Left ventricle myocardium inferior (tissue), 1 donor: ENCODE results near the gene CNPPD1. TPM values are rescaled to one million over a fixed set of nuclear protein-coding genes. Genes with fewer than 3 reads are reported as not detected.
A peak's percentile ranks its signal among the peaks of the same experiment; 100 is the strongest.

Source experiments
- DNase-seq: peaks from one replicate; pipeline ENCODE4 v3.0.0-alpha.2; 2020
- H3K27ac ChIP-seq: fragments of 200-600 bp; replicated peaks from 2 replicates; pipeline ENCODE4 v1.8.0; 2021
- H3K27me3 ChIP-seq: fragments of 200-600 bp; 2 replicates; pipeline ENCODE4 v1.8.0; 2021; ENCODE audit warnings: low read depth
- H3K36me3 ChIP-seq: fragments of 200-600 bp; 2 replicates; pipeline ENCODE4 v1.8.0; 2021
- H3K4me1 ChIP-seq: fragments of 200-600 bp; 2 replicates; pipeline ENCODE4 v1.8.0; 2021
- H3K4me3 ChIP-seq: fragments of 200-600 bp; 2 replicates; pipeline ENCODE4 v1.8.0; 2021; ENCODE audit warnings: mild to moderate bottlenecking, moderate library complexity
- H3K9me3 ChIP-seq: fragments of 200-600 bp; replicated peaks from 2 replicates; pipeline ENCODE4 v1.8.0; 2021
- intact Hi-C: fragments of 100-400 bp; cut with micrococcal nuclease; formaldehyde crosslinking; loops from one replicate; pipeline ENCODE4 v1.11.0; 2022
- total RNA-seq: library from RNA; stranded (reverse); fragmentation: NEBNext Ultra II Directional; extraction: Animal tissue kit (Norgen Biotek cat#: 25700); gene quantifications from one replicate; pipeline ENCODE4 v1.2.1, GENCODE V29; 2021
- TF ChIP-seq, protein P1 (sequence below): fragments of 200-600 bp; IDR thresholded peaks from 2 replicates; pipeline ENCODE4 v1.8.0; 2021; ENCODE audit warnings: antibody characterized with exemption, mild to moderate bottlenecking, borderline replicate concordance
- donor health status: DM: no; HTN: yes; CAD: no; lungs with severe emphysema.

The CNPPD1 gene
- total RNA-seq, 1 donor from 2014 or later: 58.1 TPM

DNA sequence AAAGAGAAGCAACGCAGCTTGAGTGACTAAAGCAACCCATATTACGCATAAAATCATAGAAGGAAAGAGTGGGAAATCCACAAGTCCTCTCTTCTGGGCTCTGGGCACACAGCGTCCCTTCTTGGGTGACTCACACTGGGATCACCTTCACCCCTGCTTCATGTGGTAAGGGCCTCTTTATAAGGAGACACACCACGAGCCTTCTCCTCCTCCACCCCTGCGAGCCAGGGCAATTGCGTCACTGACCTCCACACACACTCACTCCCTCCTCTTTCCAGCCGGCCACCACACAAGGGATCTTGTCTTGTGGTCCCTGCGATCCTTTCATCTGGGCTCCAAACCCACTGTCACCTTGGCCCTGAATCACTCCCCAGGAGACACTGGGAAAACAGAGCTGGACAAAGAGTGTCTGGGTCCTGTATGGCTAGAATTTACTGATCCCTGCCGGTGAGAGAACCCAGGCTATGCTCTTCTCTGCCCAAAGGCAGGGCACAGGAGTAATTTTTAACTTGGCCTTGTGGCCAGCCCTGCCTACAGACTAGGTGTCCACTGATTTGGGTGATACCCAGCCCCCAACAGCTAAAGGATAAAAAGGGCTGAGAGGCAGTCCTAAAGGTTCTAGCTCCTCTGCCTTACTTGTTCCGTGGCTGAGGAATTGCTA is 51.4 kb downstream of the CNPPD1 start:
- no peak overlapping the region for H3K4me3 ChIP-seq
- intact Hi-C loops: loop anchor here (10.0 kb wide), 1 partner anchor 61 kb away; the partner anchor contains the start of gene IHH
- H3K36me3 ChIP-seq: no peaks in the 10 kb centered on the region
- peaks cover 37% of the 10 kb centered on the region for H3K4me1 ChIP-seq
- DNase-seq: peak; percentile 22
- no peaks in the 10 kb centered on the region for H3K9me3 ChIP-seq
- TF ChIP-seq, protein P1, sequence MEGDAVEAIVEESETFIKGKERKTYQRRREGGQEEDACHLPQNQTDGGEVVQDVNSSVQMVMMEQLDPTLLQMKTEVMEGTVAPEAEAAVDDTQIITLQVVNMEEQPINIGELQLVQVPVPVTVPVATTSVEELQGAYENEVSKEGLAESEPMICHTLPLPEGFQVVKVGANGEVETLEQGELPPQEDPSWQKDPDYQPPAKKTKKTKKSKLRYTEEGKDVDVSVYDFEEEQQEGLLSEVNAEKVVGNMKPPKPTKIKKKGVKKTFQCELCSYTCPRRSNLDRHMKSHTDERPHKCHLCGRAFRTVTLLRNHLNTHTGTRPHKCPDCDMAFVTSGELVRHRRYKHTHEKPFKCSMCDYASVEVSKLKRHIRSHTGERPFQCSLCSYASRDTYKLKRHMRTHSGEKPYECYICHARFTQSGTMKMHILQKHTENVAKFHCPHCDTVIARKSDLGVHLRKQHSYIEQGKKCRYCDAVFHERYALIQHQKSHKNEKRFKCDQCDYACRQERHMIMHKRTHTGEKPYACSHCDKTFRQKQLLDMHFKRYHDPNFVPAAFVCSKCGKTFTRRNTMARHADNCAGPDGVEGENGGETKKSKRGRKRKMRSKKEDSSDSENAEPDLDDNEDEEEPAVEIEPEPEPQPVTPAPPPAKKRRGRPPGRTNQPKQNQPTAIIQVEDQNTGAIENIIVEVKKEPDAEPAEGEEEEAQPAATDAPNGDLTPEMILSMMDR: no peak
- no peak overlapping the region for H3K27ac ChIP-seq
- no peaks in the 10 kb centered on the region for H3K27me3 ChIP-seq

DNA sequence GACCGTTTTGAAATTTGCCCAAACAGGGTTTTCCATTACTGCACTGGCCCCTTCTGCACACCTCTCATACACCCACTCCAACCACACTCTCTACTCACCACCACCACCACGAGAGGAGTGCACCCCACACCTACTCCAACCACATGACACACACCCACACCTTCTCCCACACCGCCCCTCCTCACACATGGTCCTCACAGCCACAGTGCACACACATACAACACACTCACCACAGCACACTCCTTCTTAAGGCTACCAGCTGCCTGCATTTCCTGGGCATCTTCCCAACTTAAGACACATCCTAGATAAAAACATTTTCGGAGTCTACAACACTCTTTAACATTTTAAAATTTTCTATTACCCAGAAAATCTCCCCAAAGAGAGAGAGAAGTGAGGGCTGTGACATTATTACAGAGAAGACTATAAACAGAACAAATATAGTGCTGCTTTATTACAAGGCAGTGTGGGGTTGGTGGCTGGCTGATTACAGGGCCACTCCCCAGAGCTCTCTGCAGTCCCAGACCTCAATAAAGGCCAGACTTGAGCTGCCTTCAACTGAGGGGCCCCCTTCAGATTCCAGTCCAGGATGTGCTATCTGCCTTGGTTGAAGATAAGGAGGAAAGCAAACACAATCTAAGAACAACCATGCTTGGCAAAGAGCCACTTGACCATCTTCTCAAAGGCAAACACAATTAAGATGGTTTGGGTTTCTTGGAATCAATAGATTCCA is 52.2 kb downstream of the CNPPD1 start:
- Histone ChIP-seq H3K36me3 (no peaks in the 10 kb centered on the region), H3K27ac (no peak overlapping the region), H3K4me1 (peaks cover 37% of the 10 kb centered on the region), H3K9me3 (no peaks in the 10 kb centered on the region), H3K4me3 (no peak overlapping the region), H3K27me3 (no peaks in the 10 kb centered on the region)
- intact Hi-C loops: loop anchor here (10.0 kb wide), 1 partner anchor 60 kb away; the partner anchor contains the start of gene IHH
- no peak for DNase-seq
- TF ChIP-seq, protein P1: no peak

DNA sequence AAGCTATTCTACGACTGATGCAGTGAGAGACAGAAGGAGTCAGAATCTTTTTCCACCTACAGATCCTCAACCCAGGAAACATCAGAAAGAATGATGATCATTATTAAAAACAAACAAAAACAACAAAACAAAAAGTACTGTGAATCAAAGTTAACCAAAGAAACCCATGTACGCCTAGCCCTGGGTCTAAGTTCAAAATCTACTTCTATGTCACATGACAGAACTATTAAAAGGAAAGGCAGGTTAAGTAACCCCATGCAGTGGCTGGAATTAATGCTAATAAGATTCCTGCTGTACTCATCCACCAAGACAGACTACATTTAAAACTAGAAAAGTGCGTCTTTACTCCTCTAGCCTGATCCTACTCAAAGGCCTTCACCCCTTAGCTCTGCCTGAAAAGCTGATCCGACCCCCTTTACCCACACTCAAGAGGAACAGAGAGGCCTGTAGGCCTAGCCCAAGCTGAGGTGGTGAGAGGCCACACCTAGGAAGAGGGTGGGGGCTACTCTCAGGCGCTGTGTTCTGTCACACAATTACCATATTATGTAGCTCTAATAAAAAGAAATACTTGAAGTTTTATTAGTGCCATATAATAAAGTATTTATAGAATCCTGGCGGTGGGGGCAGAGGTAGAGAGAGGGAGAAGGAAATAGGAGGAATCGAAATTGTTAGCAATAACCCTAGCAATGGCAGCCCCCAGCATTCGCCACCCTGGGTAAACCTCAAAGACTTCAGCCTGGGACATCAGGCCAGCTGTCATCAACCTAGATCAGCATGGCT is 53.2 kb downstream of the CNPPD1 start:
- Histone ChIP-seq H3K4me3 (no peak overlapping the region), H3K27me3 (peaks cover 2% of the 10 kb centered on the region), H3K36me3 (no peaks in the 10 kb centered on the region), H3K9me3 (no peaks in the 10 kb centered on the region), H3K4me1 (peaks cover 41% of the 10 kb centered on the region), H3K27ac (no peak overlapping the region)
- DNase-seq: no peak
- TF ChIP-seq, protein P1: no peak
- intact Hi-C loops: loop anchor here (10.0 kb wide), 1 partner anchor 59 kb away; the partner anchor contains the start of gene IHH

DNA sequence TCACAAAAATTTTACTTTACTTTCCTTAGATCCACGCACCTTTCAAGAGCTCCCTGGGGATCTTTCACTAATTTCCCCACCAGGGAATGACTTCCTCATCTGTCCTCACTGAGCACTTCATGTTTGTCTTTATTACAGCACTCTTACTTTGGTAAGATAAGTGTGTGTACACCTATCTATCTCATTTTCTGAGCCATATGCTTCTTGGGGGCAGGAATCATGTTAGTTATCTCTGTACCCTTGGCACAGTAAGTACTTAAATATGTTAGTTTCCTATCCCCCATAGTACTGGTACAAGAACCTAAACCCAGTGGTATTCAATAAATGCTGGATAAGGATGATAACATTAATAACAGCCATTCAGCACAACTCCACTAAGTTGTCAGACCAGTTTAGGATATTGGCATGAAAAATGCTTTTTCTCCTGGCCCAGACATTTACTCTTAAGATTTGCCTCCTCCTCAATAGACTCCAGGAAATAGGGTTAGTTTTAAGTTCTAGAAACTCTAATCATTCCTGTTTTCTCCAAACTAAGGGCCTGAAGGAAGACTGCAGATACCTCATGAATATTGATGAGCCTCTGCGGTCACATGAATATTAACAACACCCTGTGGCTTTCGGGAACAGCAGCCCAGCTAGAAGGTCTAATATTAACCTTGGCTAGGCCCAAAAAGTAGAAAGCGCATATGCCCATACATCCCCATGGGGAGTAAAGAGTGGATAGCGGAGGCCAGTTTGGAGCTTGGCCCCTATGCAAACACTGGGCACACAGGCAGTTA is 54.3 kb downstream of the CNPPD1 start:
- TF ChIP-seq, protein P1: no peak
- H3K4me3 ChIP-seq: no peak overlapping the region
- no peak overlapping the region for H3K27ac ChIP-seq
- intact Hi-C loops: loop anchor here (10.0 kb wide), 1 partner anchor 58 kb away; the partner anchor contains the start of gene IHH
- no peaks in the 10 kb centered on the region for H3K36me3 ChIP-seq
- DNase-seq: no peak
- H3K4me1 ChIP-seq: peaks cover 49% of the 10 kb centered on the region
- H3K27me3 ChIP-seq: peaks cover 5% of the 10 kb centered on the region
- H3K9me3 ChIP-seq: no peaks in the 10 kb centered on the region

Other genes starting within 250 kb of the CNPPD1 start
- not detected for gene CDK5R2, start 217.3 kb downstream of the CNPPD1 start, total RNA-seq
- gene FEV, start 191.7 kb downstream of the CNPPD1 start, total RNA-seq: not detected
- not detected for gene CRYBA2, start 183.5 kb downstream of the CNPPD1 start, total RNA-seq
- gene CFAP65, start 135.4 kb downstream of the CNPPD1 start, total RNA-seq: not detected
- gene IHH, start 116.0 kb downstream of the CNPPD1 start, total RNA-seq: not detected
- 6.4 TPM for gene NHEJ1, start 16.1 kb downstream of the CNPPD1 start, total RNA-seq
- gene SLC23A3, start 6.9 kb downstream of the CNPPD1 start, total RNA-seq: 0.58 TPM
- gene RETREG2, start 1.4 kb upstream of the CNPPD1 start, total RNA-seq: 29.9 TPM
- gene ZFAND2B, start 29.9 kb upstream of the CNPPD1 start, total RNA-seq: 19.7 TPM
- gene ABCB6, start 42.0 kb upstream of the CNPPD1 start, total RNA-seq: 21.5 TPM
- gene ATG9A, start 52.7 kb upstream of the CNPPD1 start, total RNA-seq: 78.2 TPM
- 29.8 TPM for gene ANKZF1, start 52.9 kb upstream of the CNPPD1 start, total RNA-seq
- 1.7 TPM for gene GLB1L, start 68.5 kb upstream of the CNPPD1 start, total RNA-seq
- gene STK16, start 68.6 kb upstream of the CNPPD1 start, total RNA-seq: 19.2 TPM
- gene TUBA4B, start 76.3 kb upstream of the CNPPD1 start, total RNA-seq: not detected
- 130 TPM for gene TUBA4A, start 77.0 kb upstream of the CNPPD1 start, total RNA-seq
- gene DNAJB2, start 102.4 kb upstream of the CNPPD1 start, total RNA-seq: 77.5 TPM
- gene PTPRN, start 132.5 kb upstream of the CNPPD1 start, total RNA-seq: 0.11 TPM
- not detected for gene RESP18, start 155.8 kb upstream of the CNPPD1 start, total RNA-seq
- 73.0 TPM for gene DNPEP, start 211.0 kb upstream of the CNPPD1 start, total RNA-seq
- gene DES, start 241.5 kb upstream of the CNPPD1 start, total RNA-seq: 15,954 TPM